C1 segment of cervical spinal cord (tissue), 14 donors: ENCODE measurements around the gene CD300LG.
"Not testable (repeated sequence)": the region's sequence is repeated elsewhere in the genome, so short reads cannot be mapped to it uniquely, and the experiment has no call there.

ENCODE experiments used
- DNase-seq, 14 donors: peaks; one replicate each; lab custom pipeline; 2025; lab: John Stamatoyannopoulos, UW

CD300LG gene

GRCh38 chr17:43825567-43825966, 21.4 kb upstream of the CD300LG start:
- DNase-seq = no peak

DNA sequence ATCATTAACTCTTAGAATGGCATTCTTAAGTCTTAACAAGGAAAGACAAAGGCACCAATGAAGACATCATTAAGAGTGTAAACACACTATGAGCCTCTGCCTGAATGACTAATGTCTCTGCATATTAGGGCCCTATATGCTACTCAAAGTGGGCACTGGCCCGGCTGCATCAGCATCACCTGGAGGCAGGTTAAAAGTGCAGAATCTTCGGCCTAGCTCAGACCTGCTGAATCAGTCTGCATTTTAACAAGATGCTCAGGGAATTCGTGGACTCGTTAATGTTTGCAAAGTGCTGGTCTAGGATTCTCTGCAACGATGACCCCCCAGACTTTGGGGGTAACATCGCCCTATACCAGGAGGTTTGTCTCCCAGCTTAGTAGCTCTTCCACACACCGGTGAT, 20.8 kb upstream of the CD300LG start:
- no peak for DNase-seq

GRCh38 chr17:43827596-43827995, 19.4 kb upstream of the CD300LG start:
- DNase-seq = peak in 1 of 14 donors; percentile 21

- DNase-seq = no peak
Observed at GRCh38 chr17:43829738-43830137, 17.2 kb upstream of the CD300LG start.

GRCh38 chr17:43830510-43831140, 16.4 kb upstream of the CD300LG start:
- peak in 1 of 14 donors; percentile 24 for DNase-seq

GRCh38 chr17:43831633-43832032, 15.3 kb upstream of the CD300LG start:
- DNase-seq = peak in 1 of 14 donors; percentile 45

DNA sequence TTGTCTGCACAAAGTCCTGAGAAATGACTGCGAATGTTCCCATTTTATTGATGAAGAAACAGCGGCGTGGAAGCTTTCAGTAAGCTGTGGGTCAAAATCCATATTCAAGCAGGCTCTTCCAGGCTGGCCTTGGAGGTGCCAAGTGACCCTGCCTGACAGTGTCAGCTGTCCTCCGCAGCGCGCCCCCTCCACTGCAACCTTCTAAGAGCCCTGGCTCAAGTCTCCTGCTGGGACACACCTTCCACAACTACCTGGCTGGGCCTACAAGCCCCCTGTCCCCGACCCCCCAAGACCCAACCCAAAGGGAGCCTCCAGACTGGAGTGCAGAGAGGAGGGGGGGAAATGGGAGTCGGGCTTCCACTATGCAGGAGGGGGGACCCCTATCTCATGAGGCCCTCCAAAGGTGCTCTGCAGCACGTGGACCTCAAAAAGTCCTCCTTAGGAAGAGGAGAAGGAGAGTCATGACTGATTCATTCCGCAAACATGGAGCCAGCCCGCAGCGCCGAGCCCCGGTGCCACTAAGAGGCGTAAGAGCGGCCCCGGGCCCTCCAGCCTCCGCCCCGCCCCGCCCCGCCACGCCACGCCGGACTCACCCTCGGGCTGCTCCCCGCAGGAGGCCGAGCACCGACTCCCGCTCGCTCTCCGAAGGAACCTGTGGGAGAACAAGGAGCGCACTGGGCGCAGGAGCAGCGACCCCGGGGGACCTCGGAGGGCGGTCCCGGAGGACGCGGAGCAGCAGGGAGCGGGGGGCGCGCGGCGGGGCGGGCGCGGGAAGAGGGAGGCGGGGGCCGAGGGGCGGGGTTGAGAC, 14.6 kb upstream of the CD300LG start:
- DNase-seq = peak in 3 of 14 donors; percentile 29 to 55 (median 50)

DNA sequence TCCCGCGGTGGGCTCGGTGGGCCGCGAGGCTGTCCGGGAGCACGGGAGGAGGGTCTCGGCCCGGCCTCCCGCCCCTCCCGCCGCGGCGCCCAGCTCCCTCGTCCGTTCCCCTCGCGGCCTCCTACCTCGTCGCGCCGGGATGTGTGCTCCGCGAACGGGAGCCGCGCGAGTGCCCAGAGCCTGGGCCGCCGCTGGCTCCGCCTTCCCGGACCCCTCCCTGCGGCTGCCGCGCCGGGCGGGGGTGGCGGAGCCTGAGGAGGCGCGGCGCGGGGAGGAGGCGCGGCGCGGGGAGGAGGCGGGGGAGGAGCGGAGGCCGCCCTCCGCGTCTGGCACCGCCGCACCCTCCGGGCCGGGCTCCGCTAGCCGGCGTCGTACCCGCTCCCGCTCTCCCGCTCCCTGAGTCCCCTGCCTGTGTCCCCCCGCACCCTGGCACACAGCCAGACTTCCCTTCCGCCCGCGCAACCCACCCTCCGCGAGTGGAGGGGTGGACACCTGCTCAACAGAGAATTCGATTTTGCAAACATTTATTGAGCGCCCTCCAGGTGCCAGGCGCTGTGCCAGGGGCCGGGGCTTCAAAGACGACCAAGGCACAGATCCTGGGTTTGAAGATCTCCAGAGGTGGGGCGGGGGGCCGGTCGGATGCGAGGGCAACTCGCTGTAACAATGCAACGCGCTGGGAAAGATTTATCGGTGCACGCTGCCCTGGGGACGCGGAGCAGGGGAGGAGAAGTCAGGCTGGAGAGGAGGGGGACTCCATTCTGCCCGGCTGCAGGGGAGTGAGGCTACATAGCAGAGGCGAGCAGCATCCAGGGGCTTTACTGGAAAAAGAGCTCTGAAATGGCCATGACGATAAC, 13.8 kb upstream of the CD300LG start, which contains the start of gene MPP3:
Gene MPP3, minus strand, starts transcription at position 171 of the 854 bp plus-strand sequence. CDS start 1,240 bp downstream, outside the sequence.
- peak in 6 of 14 donors; percentile 13 to 60 (median 31) for DNase-seq

- no peak for DNase-seq
Observed at GRCh38 chr17:43834106-43834505, 12.9 kb upstream of the CD300LG start.

- peak in 3 of 14 donors; percentile 53 to 98 (median 68) for DNase-seq
Observed at GRCh38 chr17:43839670-43840108, 7.3 kb upstream of the CD300LG start.

DNA sequence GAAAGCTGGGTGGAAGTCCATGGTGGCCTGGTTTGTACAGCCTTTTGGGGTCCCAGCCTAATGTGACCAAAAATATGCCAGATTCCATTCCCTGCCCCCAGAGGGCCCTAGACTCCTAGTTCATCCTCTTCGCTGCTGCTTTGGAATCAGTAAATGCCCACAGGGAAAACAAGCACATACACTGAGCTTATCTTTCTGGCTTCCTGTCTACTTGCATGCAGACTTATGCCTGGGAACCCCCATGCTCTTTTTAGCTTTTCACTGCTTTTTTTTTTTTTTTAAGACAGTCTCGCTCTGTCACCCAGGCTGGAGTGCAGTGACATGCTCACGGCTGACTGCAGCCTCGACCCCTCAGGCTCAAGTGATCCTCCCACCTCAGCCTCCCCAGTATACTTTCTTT, 6.2 kb upstream of the CD300LG start:
- DNase-seq = no peak

- no peak for DNase-seq
Observed at GRCh38 chr17:43841282-43841681, 5.7 kb upstream of the CD300LG start.

DNA sequence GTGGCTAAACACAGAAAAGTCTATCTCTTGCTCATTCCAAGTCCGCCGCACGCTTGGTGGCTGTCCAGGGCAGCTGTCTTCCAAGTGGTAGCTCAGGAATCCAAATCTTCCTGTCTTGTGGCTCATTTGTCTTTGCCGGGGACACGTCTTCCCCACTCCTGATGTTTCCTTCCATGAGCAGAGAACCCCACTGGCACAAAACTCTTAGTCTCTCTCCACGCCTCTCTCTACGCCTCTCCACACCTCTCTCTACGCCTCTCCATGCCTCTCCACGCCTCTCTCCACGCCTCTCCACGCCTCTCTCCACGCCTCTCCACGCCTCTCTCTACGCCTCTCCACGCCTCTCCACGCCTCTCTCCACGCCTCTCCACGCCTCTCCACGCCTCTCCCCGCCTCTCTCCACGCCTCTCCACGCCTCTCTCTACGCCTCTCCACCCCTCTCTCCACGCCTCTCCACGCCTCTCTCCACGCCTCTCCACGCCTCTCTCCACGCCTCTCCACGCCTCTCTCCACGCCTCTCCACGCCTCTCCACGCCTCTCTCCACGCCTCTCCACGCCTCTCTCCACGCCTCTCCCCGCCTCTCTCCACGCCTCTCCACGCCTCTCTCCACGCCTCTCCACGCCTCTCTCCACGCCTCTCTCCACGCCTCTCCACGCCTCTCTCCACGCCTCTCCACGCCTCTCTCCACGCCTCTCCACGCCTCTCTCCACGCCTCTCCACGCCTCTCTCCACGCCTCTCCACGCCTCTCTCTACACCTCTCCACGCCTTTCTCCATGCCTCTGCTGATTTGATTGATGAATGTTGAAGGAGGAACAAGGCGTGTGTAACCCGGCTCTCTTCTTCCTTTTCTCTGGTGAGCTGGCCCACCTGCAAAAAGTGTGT, 4.6 kb upstream of the CD300LG start:
- DNase-seq = not testable (repeated sequence)

GRCh38 chr17:43842975-43843325, 4.0 kb upstream of the CD300LG start:
- DNase-seq = no peak

GRCh38 chr17:43844241-43844640, 2.7 kb upstream of the CD300LG start:
- DNase-seq = no peak

- DNase-seq = no peak
Observed at GRCh38 chr17:43845766-43846165, 1.2 kb upstream of the CD300LG start.

DNA sequence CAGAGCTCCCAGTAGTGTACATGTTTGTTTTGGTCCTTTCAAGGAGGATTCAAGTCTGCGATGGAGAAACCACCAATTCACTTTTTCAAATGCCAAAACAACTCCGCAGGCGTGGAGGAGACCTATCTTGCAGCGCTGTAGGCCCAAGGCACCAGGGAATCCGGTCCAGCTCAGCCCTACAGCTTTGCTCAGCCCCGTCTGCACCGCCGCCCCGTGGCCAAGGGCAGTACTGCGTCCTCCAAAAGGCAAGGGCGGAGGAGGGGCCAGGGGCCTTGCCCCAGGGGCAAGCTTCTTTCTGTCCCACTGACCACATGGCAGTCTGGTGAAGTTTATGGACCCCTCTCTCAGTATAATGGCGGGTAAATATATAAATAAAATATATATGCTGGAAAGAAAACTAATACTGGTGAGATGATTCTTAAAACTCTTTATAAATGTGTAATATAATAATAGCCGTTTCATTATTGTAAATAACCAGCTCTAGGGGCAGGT, 709 bp upstream of the CD300LG start:
- peak in 12 of 14 donors; percentile 7 to 82 (median 60) for DNase-seq

GRCh38 chr17:43848601-43849000, 1.6 kb downstream of the CD300LG start:
- no peak for DNase-seq

DNA sequence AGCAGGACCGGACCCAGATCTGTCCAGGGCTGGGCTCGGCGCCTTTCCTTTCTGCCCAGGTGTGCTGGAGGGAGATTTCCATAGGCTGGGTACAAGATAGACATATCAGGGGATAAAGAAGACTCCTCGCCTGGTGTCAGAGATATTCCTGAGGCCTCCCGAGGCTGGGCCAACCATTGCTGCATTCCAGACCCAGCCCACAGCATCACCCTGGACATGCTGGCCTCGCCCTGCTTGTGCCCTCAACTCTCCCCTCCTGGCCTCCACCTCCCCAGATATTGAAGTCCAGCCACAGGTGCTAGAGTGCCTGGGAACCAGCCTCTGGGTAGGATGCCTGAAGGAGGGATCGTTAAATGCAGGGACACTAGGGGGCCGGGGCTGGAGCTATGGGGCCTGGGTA, 2.1 kb downstream of the CD300LG start:
- DNase-seq = no peak

- DNase-seq = no peak
Observed at GRCh38 chr17:43852571-43852970, 5.6 kb downstream of the CD300LG start.

- DNase-seq = no peak
Observed at GRCh38 chr17:43853546-43853945, 6.6 kb downstream of the CD300LG start.
